Stimulated activated naive CD8-positive, alpha-beta T cell treated with anti-CD3 and anti-CD28 coated beads, Interleukin-15, amount 100 ng/mL, for 72 hours (primary cell): ENCODE data around the gene MORC3.
"Not testable (repeated sequence)": the region's sequence is repeated elsewhere in the genome, so short reads cannot be mapped to it uniquely, and the experiment has no call there.

Experiments used
- ATAC-seq: fragments of 150-1000 bp; cut with Tn5 transposase; 2 replicates; pipeline ENCODE4 v1.10.0; 2021; ENCODE audit warnings: mild to moderate bottlenecking, moderate library complexity
- DNase-seq, 2 donors: peaks; one replicate each; pipeline ENCODE4 v3.0.0; 2021 to 2022
- H3K27ac Mint-ChIP-seq, 2 donors: one replicate each; pipeline ENCODE4 v1.8.0; 2022; ENCODE audit warnings: mild to moderate bottlenecking in 2 of 2, mixed read lengths in 2 of 2, moderate library complexity in 2 of 2
- H3K27me3 Mint-ChIP-seq: one replicate; pipeline ENCODE4 v1.8.0; 2022; ENCODE audit warnings: mixed read lengths
- H3K4me1 Mint-ChIP-seq: one replicate; pipeline ENCODE4 v1.8.0; 2022; ENCODE audit warnings: mild to moderate bottlenecking, mixed read lengths
- H3K4me3 Mint-ChIP-seq, 2 donors: one replicate each; pipeline ENCODE4 v1.8.0; 2022; ENCODE audit warnings: mild to moderate bottlenecking in 2 of 2, mixed read lengths in 2 of 2, moderate library complexity in 1 of 2
- H3K9me3 Mint-ChIP-seq, 2 donors: one replicate each; pipeline ENCODE4 v1.8.0; 2022; ENCODE audit warnings: mixed read lengths in 2 of 2

MORC3 gene

DNA sequence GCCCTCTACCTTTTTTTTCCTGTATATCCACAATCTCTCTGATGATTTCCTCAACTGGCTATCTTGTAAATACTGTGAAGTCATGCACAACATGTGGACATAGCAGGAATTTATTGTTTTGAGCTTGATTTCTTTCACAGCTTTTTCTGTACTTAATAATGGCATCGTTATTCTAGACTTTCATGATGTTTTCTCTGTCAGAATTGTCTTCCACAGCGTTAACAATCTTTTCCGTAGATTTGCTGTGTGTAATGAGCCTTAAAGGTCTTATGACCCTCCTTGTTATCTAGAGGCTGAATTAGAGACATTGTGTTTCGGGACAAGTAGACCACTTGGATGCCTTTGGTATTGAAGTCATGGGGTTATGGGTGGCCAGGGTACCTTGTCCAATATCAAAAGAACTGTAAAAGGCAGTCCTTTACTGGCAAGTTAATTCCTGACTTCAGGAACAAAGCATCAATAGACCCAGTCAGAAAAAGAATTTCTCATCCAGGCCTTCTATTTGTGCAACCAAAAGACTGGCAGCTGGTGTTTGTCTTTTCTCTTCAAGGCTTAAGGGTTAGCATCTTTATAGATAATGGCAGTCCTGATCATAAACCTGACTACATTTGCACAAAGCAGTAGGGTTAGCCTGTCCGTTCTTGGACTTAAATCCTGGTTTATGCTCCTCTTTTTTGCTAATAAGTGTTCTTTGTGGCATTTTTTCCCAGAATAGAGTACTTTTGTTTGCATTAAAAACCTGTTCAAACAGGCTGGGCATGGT, 35.1 kb downstream of the MORC3 start:
- DNase-seq (no peak), ATAC-seq (no peak)
- H3K4me3 Mint-ChIP-seq = no peak overlapping the region

DNA sequence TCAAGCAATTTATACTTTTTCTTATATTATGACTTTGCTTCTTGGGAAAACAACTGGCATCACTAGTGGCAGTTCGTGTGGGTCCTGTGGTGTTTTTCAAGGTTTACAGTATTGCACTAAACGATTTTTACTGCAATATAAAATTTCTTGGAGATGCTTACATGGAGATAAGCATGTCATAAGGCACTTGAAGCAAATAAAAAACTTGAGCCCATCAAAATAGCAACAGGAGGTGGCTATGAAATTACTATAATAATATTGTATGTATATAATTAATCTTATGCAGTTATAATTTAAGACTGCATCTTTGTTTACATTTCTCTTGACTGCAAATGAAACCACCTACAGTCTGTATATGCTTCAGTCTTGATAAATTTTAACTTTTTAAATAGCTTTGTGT, 35.9 kb downstream of the MORC3 start:
- ATAC-seq = no peak
- Mint-ChIP-seq H3K27me3 (no peaks in the 10 kb centered on the region), H3K9me3 (no peaks in the 10 kb centered on the region), H3K4me3 (no peak overlapping the region), H3K4me1 (no peaks in the 10 kb centered on the region), H3K27ac (no peak overlapping the region)
- no peak for DNase-seq

More for the DNA sequence above, 35.1 kb downstream of the MORC3 start:
- Mint-ChIP-seq H3K27me3 (no peaks in the 10 kb centered on the region), H3K27ac (no peak overlapping the region), H3K9me3 (no peaks in the 10 kb centered on the region), H3K4me1 (no peaks in the 10 kb centered on the region)

GRCh38 chr21:36359185-36359584, 39.2 kb downstream of the MORC3 start:
- peak overlapping the region; percentile 77 to 84 for H3K27ac Mint-ChIP-seq
- H3K4me1 Mint-ChIP-seq = no peaks in the 10 kb centered on the region
- DNase-seq = no peak
- no peaks in the 10 kb centered on the region for H3K27me3 Mint-ChIP-seq
- no peak overlapping the region for H3K4me3 Mint-ChIP-seq
- ATAC-seq = no peak
- H3K9me3 Mint-ChIP-seq = no peaks in the 10 kb centered on the region

GRCh38 chr21:36369064-36369685, 49.2 kb downstream of the MORC3 start:
- ATAC-seq = no peak
- H3K27ac Mint-ChIP-seq = no peak overlapping the region
- DNase-seq = no peak
- H3K4me1 Mint-ChIP-seq = no peaks in the 10 kb centered on the region
- H3K4me3 Mint-ChIP-seq = no peak overlapping the region
- no peaks in the 10 kb centered on the region for H3K27me3 Mint-ChIP-seq
- no peaks in the 10 kb centered on the region for H3K9me3 Mint-ChIP-seq

DNA sequence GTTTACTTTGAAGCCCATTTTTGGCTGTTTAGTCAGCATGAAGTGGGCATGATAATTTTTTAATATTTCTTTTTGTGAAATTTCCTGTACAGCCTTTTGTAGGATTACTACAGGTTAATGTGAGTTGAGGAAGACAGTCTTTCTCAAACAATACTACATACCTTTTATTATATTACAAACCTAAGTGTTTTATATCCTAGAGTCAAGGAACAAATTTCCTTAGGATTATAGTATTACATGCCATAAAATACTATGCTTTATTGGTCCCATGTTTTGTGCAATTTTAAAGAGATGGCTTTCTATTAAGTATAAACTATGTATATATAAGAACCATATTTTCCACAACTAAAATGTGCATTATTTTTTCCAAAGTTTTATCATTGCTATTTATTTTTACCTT, 56.0 kb downstream of the MORC3 start:
- no peak for ATAC-seq
- H3K27ac Mint-ChIP-seq = no peak overlapping the region
- no peaks in the 10 kb centered on the region for H3K27me3 Mint-ChIP-seq
- no peaks in the 10 kb centered on the region for H3K4me1 Mint-ChIP-seq
- DNase-seq = no peak
- no peak overlapping the region for H3K4me3 Mint-ChIP-seq
- H3K9me3 Mint-ChIP-seq = no peaks in the 10 kb centered on the region

DNA sequence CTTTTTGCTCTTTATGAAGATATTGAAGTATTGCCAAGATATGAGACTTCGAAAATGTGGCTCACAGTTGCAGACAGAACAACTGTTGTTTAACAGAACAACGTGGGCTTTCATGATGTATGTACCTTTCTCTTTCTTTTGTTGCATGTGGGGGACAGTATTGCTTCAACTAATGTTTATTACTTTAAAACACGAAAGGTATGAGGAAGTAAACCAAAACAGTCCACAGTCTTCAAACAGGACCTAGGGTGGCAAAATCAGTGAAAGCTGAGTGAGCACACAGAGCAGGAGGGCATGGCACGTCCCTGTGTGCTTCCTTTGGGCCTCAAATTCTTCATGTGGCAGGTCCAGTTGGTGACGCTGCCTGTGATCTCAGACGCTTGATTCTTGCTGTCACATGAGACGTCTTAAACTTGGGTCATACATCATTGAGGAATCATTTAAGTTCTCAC, 57.4 kb downstream of the MORC3 start:
- no peak overlapping the region for H3K27ac Mint-ChIP-seq
- no peak overlapping the region for H3K4me3 Mint-ChIP-seq
- DNase-seq (no peak), ATAC-seq (no peak)
- H3K4me1 Mint-ChIP-seq = no peaks in the 10 kb centered on the region
- H3K27me3 Mint-ChIP-seq = no peaks in the 10 kb centered on the region
- no peaks in the 10 kb centered on the region for H3K9me3 Mint-ChIP-seq

- no peaks in the 10 kb centered on the region for H3K4me1 Mint-ChIP-seq
- no peaks in the 10 kb centered on the region for H3K27me3 Mint-ChIP-seq
- H3K27ac Mint-ChIP-seq = no peak overlapping the region
- ATAC-seq = no peak
- no peaks in the 10 kb centered on the region for H3K9me3 Mint-ChIP-seq
- no peak for DNase-seq
- H3K4me3 Mint-ChIP-seq = no peak overlapping the region
Observed at GRCh38 chr21:36379251-36379650, 59.3 kb downstream of the MORC3 start.

- Mint-ChIP-seq H3K27ac (peak overlapping the region in 1 of 2 donors; percentile 34), H3K27me3 (no peaks in the 10 kb centered on the region), H3K9me3 (no peaks in the 10 kb centered on the region), H3K4me3 (no peak overlapping the region), H3K4me1 (peaks cover 12% of the 10 kb centered on the region)
- no peak for ATAC-seq
- DNase-seq = no peak
Observed at GRCh38 chr21:36381841-36382589, 62.0 kb downstream of the MORC3 start.

DNA sequence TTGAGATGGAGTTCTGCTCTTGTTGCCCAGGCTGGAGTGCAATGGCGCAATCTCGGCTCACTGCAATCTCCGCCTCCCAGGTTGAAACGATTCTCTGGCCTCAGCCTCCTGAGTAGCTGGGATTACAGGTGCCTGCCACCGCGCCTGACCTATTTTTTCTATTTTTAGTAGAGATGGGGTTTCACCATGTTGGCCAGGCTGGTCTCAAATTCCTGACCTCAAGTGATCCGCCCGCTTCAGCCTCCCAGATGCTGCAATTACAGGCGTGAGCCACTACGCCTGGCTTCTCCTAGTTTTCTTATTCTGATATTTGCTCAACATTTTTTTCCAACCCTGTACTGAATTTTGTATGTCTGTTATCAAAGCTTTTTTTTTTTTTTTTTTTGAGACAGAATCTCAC, 62.7 kb downstream of the MORC3 start:
- Mint-ChIP-seq H3K4me1 (peaks cover 19% of the 10 kb centered on the region), H3K27ac (peak overlapping the region; percentile 71 to 80)
- ATAC-seq, H3K4me3 Mint-ChIP-seq, H3K9me3 Mint-ChIP-seq, DNase-seq, H3K27me3 Mint-ChIP-seq: not testable (repeated sequence)

DNA sequence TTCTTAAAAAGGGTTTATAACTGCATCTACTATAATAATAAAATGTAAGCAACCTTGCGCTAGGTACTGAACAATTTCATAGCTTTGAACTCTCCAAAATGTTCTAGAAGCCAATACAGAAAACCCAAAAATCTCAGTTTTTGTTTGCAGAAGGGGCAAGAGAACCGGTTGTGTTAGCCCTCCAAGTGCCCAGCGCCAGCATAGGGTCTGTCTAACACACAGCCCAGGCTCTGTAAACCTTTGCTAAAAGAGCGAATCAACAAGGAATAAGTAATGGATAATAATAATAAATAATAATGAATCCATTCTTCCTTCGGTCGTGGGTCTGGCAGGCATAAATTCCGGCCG, 64.9 kb downstream of the MORC3 start:
- DNase-seq (no peak), ATAC-seq (no peak)
- no peaks in the 10 kb centered on the region for H3K27me3 Mint-ChIP-seq
- peak overlapping the region in 1 of 2 donors; percentile 11 for H3K4me3 Mint-ChIP-seq
- H3K4me1 Mint-ChIP-seq = peaks cover 32% of the 10 kb centered on the region
- no peak overlapping the region for H3K27ac Mint-ChIP-seq
- no peaks in the 10 kb centered on the region for H3K9me3 Mint-ChIP-seq

DNA sequence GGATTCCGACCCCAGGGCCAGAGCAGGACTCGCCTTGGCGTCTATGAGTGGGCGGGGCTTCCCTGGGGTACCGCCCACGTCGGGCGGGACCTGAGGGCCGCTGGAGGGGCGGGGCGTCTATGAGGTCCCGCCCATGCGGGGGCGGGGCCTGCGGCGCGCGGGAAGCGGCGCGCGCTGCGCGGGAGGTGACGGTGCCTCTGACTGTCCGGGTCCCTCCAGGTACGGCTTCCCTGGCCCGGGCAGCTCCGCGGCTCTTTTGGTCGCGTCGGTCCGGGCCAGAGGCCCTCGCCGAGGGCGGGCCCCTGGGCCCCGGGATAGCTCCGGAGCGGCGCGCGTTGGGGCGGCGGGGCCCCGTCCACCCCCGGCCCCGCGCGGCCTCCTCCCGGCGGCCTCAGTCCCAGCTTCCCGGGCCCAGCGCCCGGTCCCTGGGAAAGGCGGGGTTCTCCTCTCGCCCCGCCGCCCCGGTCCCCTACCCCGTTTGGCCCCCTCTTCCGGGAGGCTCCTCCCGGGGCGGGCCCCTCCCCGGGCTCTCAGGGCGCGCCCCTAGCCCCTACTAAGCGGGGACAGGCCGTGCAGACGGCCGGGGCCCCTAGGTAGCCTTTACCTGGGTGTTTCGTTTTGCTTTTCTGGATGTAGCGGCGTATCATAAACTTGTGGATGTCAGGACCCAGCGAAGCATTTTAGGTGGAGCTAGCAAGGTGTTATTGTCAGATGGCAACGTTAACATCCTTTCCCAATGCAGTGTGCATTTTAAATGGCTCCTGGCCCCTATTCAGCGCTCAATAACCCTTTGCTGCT, 65.4 kb downstream of the MORC3 start, which contains the start of gene CHAF1B:
Gene CHAF1B (plus strand): TSS at position 160 of the 798 bp plus-strand sequence. CDS start 745 bp downstream, outside the sequence.
- ATAC-seq (peak; percentile 95), DNase-seq (peak; percentile 86 to 89)
- peak within 1 kb of the TSS; percentile 88 to 89 for H3K27ac Mint-ChIP-seq
- peaks cover 32% of the 10 kb centered on the region for H3K4me1 Mint-ChIP-seq
- H3K4me3 Mint-ChIP-seq = peak within 1 kb of the TSS; percentile 77 to 79
- no peaks in the 10 kb centered on the region for H3K9me3 Mint-ChIP-seq
- no peaks in the 10 kb centered on the region for H3K27me3 Mint-ChIP-seq

DNA sequence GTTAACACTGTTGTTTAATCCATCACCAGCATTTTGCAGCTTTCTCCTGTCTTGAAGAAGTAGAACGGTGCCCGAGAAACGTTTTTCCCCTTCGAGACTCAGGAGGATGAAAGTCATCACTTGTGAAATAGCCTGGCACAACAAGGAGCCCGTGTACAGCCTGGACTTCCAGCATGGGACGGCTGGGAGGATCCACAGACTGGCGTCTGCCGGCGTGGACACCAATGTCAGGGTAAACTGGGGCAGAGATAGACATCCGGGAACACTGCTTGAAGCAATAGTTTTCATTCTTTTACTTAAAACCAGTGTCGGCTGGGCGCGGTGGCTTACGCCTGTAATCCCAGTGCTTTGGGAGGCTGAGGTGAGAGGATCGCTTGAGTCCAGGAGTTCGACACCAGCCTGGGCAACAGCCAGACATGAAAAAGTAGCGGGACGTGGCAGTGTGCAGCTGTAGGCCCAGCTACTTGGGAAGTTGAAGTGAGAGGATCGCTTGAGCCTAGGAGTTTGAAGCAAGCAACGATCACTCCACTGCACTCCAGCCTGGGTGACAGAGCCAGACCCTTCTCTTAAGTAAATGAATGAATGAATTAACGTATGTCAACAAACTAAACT, 66.1 kb downstream of the MORC3 start:
- H3K27me3 Mint-ChIP-seq = no peaks in the 10 kb centered on the region
- no peaks in the 10 kb centered on the region for H3K9me3 Mint-ChIP-seq
- peaks cover 32% of the 10 kb centered on the region for H3K4me1 Mint-ChIP-seq
- DNase-seq = no peak
- peak overlapping the region; percentile 77 to 79 for H3K4me3 Mint-ChIP-seq
- peak overlapping the region; percentile 88 to 89 for H3K27ac Mint-ChIP-seq
- no peak for ATAC-seq

DNA sequence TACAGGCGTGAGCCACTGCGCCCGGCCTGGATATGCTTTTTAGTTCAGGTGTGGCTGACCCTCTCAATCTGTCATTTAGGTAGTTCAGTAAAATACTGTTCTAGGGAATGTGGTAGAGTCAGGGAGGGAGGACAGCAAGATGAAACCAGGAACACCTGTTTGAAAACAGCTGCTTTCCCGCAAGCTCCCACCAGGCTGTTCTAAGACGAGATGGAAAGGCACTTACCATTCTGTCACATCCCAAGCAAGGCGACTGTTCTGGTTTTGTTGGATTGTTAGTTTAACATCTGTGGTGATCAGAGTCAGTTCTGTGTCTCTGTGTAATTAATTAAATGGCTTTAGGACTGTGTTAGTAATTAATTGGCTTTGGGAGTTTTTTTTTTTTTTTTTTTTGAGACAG, 68.1 kb downstream of the MORC3 start:
- H3K27me3 Mint-ChIP-seq = no peaks in the 10 kb centered on the region
- no peak for DNase-seq
- H3K27ac Mint-ChIP-seq = no peak overlapping the region
- H3K4me1 Mint-ChIP-seq = peaks cover 32% of the 10 kb centered on the region
- H3K4me3 Mint-ChIP-seq = no peak overlapping the region
- peaks cover 0 to 5% of the 10 kb centered on the region in 2 donors for H3K9me3 Mint-ChIP-seq
- no peak for ATAC-seq

DNA sequence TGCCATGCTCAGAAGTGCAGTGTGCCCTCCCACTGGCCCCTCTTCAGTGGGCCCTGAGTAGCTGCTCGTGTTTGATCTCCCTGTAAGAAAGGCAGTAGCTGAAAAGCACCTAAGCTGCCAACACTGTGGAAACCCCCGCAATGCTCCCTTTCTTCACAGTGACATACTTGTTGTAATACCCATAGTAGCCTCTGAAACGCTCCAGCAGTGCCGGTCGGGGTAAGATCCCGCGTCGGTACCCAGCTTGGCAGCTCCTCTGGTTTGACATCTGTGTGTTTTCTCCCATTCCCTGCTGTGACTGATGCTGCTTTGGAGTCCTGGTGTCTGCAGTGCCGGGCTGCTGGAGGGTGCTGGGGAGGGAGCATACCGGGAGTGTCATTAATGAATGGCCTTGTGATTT, 68.8 kb downstream of the MORC3 start:
- Mint-ChIP-seq H3K4me3 (no peak overlapping the region), H3K4me1 (peaks cover 32% of the 10 kb centered on the region), H3K27ac (no peak overlapping the region), H3K9me3 (peaks cover 0 to 5% of the 10 kb centered on the region in 2 donors), H3K27me3 (no peaks in the 10 kb centered on the region)
- ATAC-seq (no peak), DNase-seq (no peak)

DNA sequence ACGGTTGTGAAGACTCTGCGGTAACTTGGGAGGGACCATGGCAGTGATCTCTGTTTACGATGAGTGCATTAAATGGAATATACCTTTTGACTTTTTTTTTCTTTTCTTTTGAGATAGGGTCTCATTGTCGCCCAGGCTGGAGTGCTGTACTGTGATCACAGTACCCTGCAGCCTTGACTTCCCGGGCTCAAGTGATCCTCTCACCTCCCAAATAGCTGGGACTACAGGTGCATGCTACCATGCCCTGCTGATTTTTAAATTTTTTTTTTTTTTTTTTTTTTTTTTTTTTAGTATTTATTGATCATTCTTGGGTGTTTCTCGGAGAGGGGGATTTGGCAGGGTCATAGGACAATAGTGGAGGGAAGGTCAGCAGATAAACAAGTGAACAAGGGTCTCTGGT, 71.7 kb downstream of the MORC3 start:
- H3K27ac Mint-ChIP-seq, H3K9me3 Mint-ChIP-seq, H3K4me3 Mint-ChIP-seq, H3K27me3 Mint-ChIP-seq, DNase-seq, ATAC-seq: not testable (repeated sequence)
- peaks cover 24% of the 10 kb centered on the region for H3K4me1 Mint-ChIP-seq
